HG03095 (cell line): ENCODE results near the gene KRT86.
"Not testable (repeated sequence)": the region's sequence is repeated elsewhere in the genome, so short reads cannot be mapped to it uniquely, and the experiment has no call there.

Experiments used
- ATAC-seq: cut with Tn5 transposase; IDR thresholded peaks from one replicate; pipeline ENCODE4 v1.9.1; 2021; ENCODE audit warnings: moderate library complexity; ENCODE audit not compliant: unreplicated experiment

KRT86 gene

GRCh38 chr12:52287816-52288805 is 13.7 kb downstream of the KRT86 start:
- ATAC-seq, result peak; percentile 91

DNA sequence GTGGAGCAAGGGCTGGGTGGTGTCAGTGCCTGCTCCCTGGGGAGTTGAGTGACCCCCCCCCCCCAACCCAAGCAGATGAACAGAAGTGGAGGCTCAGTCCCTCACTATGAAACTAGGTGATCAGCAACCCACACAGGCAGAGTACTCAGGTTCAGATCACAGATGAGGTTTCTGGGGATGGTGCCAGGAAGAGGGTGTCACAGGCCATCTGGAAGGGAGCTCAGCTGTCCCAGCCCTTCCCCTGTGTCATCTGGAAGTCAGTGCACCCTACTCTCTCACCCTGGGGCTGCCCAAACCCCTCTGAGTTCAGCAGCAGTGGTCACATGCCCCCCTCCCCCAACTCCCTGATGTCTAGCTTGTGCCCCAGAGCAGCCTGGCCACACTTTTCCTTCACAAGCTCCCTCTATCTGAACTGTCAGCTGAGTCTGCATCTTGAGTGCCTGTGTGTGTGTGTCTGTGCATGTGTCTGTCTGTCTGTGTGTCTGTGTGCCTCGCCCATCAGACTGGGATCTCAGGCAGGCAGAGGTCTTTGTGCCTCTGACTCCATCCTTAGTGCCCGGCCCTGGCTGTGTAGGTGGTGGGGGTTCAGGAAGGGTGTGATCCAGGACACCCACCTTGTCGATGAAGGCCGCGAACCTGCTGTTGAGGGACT is 16.2 kb downstream of the KRT86 start:
- ATAC-seq, result not testable (repeated sequence)

DNA sequence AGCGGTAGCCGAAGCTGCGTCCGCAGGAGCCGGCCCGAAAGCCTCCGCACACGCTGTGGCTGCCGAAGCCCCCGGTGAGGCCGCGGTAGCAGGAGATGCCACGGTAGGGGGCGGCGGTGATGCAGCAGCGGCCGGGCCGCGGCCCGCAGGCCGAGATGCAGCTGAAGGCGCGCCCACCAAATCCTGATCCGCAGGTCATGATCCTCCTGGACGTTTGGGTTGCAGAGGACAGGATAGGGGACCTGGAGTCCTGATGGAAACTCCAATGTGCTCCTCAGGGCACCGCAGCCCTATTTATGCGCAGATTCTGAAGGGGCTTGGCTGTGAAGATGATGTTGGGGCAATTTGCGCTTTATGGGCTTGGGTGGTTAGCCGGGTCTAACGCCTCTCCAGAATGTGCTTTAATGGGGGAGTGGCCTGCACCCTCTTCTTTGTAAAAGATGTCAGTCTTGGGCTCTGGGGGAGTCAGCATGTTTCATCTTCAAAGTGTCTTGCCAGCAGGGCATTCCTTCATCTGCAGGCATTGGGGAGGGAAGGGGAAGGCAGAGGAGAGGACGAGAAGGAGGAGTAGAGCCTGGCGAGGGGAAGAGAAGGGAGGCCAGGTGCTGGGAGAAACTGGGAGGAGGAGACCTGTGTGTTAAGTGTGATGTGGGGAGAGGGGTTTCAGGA is 17.0 kb downstream of the KRT86 start, which contains the start of gene KRT81:
TSS of gene KRT81 (minus strand) at position 268 of the 669 bp plus-strand sequence. CDS start at position 199, 69 bp downstream.
- no peak for ATAC-seq

- no peak for ATAC-seq
Observed at GRCh38 chr12:52293926-52294325, 19.5 kb downstream of the KRT86 start.

DNA sequence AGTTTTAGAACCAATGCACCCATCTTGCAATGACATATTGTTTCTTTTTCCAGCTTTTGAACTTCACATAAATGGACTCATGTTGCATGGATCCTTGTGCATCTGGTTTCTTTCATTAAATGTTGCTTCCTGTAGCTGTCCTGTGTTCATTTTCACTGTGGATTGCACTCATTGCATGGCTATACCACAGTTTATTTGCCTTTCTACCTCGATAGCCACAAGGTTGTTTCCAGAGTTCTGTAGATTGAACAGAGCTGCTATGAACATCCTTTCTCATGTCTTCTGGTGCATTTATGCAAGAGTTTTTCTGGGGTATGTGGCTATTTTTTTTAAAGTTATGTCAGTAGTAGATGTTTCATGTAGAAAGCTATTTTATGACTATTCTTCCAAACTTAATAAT is 20.4 kb downstream of the KRT86 start:
- no peak for ATAC-seq

DNA sequence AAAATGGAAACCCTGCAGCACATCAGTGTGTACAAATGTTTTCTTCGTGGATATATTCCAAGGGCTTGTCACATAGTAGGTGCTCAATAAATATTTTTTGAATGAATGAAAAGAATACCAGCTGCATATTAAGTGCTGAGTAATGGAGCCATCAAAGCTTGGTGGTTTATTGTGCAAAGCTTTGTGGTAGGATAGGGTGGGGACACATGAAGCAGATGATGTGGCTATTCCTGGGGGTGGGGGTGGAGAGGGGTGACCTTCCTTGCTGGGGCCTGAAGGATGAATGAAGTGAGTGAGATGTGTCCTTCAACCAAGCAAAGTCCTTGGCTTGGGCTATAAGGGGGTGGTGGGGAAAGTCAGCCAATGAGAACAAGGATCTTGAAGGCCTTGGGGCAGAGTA is 21.2 kb downstream of the KRT86 start:
- no peak for ATAC-seq

DNA sequence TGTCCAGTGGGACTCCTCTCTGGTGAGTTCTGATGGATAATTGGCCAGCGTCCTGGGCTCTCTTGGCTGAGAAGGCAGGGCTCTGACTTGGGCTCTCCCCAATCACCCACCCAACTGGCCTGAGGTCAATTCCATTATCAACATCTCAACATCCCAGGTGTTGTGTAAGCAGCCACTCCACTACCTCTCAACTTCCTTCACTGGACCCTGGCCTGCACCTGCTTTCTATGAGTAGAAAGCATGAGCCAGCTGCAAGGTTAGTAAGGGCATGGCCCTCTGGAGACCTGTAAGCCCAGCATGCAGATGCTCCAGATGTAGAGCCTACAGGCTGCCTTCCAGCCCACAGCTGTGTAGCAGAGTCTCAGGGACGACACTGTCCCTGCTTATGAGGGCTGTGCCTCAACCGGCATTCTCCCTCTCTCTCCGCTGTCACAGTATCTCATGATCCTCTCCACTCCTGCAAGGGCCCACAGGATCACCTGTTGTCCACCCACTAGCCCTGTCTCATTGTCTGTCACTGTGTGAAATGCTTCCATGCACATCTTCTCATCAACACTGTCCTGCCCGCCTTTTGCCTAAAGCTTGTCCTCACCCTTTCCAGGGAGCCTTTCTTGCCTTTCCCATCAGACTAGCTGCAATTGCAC is 22.2 kb downstream of the KRT86 start:
- ATAC-seq, result no peak

GRCh38 chr12:52298677-52299190 is 24.3 kb downstream of the KRT86 start:
- ATAC-seq, result no peak

DNA sequence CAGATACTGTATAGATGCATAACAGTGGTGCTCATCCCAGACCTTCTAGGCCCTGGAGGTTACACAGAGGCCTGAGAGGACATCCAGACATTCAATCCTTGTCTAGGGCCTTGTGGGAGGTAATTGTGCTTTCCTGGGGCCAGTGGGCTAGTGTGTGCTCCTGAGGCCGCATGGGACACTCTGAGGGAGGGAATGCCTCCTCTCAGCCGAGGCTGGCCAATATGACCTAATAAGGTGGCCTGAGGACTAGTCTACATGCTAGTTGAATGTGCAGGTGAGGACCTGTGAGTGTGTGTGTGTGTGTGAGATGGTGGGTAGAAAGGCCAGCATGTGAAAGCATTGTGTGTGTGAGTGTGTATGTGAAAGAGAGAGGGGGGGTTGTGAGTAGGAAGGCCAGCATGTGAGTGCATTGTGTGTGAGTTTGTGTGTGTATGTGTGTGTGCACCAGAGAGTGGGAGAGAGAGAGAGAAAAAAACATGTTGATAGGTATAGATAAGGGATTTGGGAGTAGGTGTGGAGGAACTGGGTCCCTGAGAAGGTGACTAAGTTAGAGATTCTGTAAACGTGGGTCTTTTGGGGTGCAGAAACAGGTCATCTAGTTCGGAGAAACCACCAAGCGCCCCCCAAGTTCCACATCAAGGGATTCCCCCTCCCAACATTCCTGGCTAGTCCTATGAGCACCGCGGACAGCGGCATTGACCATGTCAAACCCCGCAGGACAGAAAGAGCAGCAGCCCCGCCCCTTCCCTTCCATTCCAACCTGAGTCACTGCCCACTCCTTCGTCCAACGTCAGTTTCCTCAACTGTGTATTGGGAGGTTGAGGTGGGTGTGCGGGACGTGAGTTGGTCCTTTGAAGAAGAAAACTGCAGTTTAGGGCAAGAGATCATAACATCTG is 26.6 kb downstream of the KRT86 start:
- ATAC-seq, result no peak

DNA sequence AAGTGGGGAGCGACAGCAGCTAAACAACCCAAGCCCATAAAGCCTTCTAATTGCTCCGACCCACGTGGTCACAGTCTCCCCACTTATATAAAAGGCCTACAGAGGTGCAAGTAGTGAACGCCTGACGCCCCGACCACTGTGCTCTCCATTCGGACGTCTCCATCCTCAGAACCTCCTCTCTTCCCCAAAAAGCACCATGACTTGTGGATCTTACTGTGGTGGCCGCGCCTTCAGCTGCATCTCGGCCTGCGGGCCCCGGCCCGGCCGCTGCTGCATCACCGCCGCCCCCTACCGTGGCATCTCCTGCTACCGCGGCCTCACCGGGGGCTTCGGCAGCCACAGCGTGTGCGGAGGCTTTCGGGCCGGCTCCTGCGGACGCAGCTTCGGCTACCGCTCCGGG is 27.3 kb downstream of the KRT86 start:
- ATAC-seq, result not testable (repeated sequence)

DNA sequence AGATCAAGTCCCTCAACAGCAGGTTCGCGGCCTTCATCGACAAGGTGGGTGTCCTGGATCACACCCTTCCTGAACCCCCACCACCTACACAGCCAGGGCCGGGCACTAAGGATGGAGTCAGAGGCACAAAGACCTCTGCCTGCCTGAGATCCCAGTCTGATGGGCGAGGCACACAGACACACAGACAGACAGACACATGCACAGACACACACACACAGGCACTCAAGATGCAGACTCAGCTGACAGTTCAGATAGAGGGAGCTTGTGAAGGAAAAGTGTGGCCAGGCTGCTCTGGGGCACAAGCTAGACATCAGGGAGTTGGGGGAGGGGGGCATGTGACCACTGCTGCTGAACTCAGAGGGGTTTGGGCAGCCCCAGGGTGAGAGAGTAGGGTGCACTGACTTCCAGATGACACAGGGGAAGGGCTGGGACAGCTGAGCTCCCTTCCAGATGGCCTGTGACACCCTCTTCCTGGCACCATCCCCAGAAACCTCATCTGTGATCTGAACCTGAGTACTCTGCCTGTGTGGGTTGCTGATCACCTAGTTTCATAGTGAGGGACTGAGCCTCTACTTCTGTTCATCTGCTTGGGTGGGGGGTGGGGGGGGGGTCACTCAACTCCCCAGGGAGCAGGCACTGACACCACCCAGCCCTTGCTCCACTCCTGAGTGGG is 27.9 kb downstream of the KRT86 start:
- ATAC-seq, result not testable (repeated sequence)

GRCh38 chr12:52304941-52305411 is 30.5 kb downstream of the KRT86 start:
- peak; percentile 81 for ATAC-seq

- ATAC-seq, result no peak
Observed at GRCh38 chr12:52305921-52306705, 31.7 kb downstream of the KRT86 start.

DNA sequence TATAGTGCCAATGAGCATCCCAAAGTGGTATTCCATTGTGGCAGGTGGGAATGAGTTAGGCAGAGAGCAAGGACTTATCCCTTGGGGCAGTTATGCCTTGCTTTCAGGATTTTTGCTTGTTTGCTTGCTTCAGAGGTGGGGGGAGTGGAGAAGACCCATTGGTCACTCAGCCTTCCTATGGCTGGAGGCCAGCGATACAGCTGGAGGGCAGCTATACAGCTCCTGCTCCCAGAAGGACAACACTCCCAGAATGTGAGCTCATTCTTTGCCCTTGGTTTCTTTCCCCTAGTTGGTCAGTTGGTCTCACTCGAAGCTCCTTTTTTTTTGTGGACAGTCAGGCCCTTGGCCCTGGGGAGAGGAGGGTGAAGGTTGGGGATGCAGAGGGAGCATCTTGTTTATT is 32.3 kb downstream of the KRT86 start:
- ATAC-seq, result no peak

DNA sequence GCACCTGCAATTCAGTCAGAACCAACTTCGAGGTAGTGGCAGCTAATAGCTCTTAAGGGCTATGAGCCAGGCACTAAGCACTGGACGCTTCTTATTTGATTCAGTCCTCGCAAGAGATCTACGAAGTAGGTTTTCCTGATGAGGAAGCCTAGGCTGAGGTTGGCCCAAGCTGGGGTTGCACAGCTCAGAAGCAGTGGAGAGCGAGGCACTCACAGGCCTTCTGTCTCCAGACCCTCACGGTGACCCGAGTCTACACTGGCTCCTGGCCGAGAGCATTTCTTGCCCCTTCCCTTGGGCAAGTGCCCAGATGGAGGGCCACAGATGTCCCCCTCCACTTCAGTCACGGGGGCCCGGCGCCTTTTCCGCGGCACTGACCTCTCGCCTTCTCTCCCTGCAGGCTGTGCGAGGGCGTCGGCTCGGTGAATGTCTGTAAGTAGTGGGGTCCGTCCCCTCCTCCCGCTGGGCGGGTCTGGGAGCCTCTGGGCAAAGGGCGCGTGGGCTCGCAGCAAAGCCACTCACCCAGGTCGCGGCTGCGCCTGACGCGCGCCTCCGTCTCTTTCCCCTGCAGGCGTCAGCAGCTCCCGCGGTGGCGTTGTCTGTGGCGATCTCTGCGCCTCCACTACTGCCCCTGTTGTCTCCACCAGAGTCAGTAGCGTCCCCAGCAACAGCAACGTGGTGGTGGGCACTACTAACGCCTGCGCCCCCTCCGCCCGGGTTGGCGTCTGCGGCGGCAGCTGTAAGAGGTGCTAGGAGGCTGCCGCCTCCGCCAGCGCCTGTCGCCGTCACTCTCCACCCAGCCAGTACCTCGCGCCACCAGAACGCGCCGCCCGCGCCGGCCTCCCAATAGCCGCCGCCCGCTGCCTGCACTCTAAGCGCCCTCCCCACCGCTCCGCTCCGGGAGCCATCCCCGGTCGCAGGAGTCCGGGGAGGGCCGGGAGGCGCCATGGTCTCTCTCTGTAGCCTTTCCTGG is 33.7 kb downstream of the KRT86 start:
- no peak for ATAC-seq

- ATAC-seq, result no peak
Observed at GRCh38 chr12:52308806-52309425, 34.5 kb downstream of the KRT86 start.
